Measurements from ENCODE around the gene ZNF496. TPM values are rescaled to one million over a fixed set of nuclear protein-coding genes. Genes with fewer than 3 reads are reported as not detected.

Gene ZNF496
- total and polyA plus RNA-seq, 7 experiments from 2014 or later: 9.2 to 25.1 (median 10.5) TPM

DNA sequence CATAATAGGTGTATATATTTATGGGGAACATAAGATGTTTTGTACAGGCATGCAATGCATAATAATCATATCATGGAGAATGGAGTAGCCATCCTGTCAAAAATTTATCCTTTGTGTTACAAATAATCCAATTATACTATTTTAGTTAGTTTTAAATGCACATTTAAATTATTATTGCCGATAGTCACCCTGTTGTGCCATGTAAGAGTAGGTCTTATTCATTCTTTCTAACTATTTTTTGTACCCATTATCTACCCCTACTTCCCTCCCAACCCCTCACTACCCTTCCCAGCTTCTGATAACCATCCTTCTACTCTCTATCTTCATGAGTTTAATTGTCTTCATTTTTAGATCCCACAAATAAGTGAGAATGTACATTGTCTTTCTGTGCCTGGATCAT lies 84.1 kb downstream of the ZNF496 start:
- Histone ChIP-seq H3K27me3 (ENCODE audit: control insufficient read depth in 2 of 2, insufficient read depth in 2 of 2, low read length in 2 of 2) (no peaks in the 10 kb centered on the region), H3K4me1 (ENCODE audit: control insufficient read depth in 2 of 2, insufficient read depth in 2 of 2, low read length in 2 of 2) (no peaks in the 10 kb centered on the region), H3K36me3 (ENCODE audit: control insufficient read depth in 2 of 3, insufficient read depth in 3 of 3, low read length in 3 of 3) (no peaks in the 10 kb centered on the region), H3K4me3 (ENCODE audit: low read length) (no peak overlapping the region), H3K27ac (ENCODE audit: low read depth, low read length) (no peak overlapping the region), H3K9me3 (ENCODE audit: control insufficient read depth in 2 of 3, low read length in 3 of 3) (peaks cover 0 to 8% (median 0%) of the 10 kb centered on the region in 3 experiments)
- DNase-seq (no peak), ATAC-seq (no peak)
- CTCF ChIA-PET: no interaction called here
- H3K36me3 Mint-ChIP-seq: peaks cover 0 to 21% (median 9%) of the 10 kb centered on the region in 5 donors
- H3K4me3 Mint-ChIP-seq: no peak overlapping the region
- peaks cover 14 to 65% (median 29%) of the 10 kb centered on the region in 11 donors for H3K9me3 Mint-ChIP-seq
- H3K4me1 Mint-ChIP-seq: no peaks in the 10 kb centered on the region
- H3K27me3 Mint-ChIP-seq: peaks cover 0 to 18% (median 10%) of the 10 kb centered on the region in 5 donors
- no peak overlapping the region for H3K27ac Mint-ChIP-seq
- intact Hi-C loops (cut with micrococcal nuclease): no loop called here
- POLR2A ChIA-PET: no interaction called here

Other genes with a start within 250 kb of the ZNF496 start
- 10 to 100 TPM in 3 of 5 experiments, 1 to 10 TPM in 2; 7.9 to 15.8 (median 11.5) TPM for gene ZNF669, start 227.5 kb downstream of the ZNF496 start, total RNA-seq
- gene ZNF669, start 227.5 kb downstream of the ZNF496 start, polyA plus RNA-seq: 10 to 100 TPM; 15.9 to 22.6 TPM
- gene ZNF124, start 159.8 kb downstream of the ZNF496 start, total RNA-seq: 10 to 100 TPM; 17.1 to 26.7 (median 23.3) TPM
- 10 to 100 TPM in 1 of 2 donors, 1 to 10 TPM in 1; 8.3 to 10.5 TPM for gene ZNF124, start 159.8 kb downstream of the ZNF496 start, polyA plus RNA-seq
- not detected for gene VN1R5, start 75.8 kb downstream of the ZNF496 start, total RNA-seq
- not detected for gene VN1R5, start 75.8 kb downstream of the ZNF496 start, polyA plus RNA-seq
- gene NLRP3, start 84.3 kb upstream of the ZNF496 start, total RNA-seq: 10 to 100 TPM in 2 of 5 experiments, 1 to 10 TPM in 2, under 1 TPM in 1; 0.70 to 90.6 (median 4.6) TPM
- 1 to 10 TPM; 1.4 to 4.6 TPM for gene NLRP3, start 84.3 kb upstream of the ZNF496 start, polyA plus RNA-seq
- not detected for gene OR2B11, start 126.2 kb upstream of the ZNF496 start, total RNA-seq
- under 1 TPM in 1 of 2 donors, not detected in 1; 0.12 TPM for gene OR2B11, start 126.2 kb upstream of the ZNF496 start, polyA plus RNA-seq
- gene OR2C3, start 204.6 kb upstream of the ZNF496 start, total RNA-seq: under 1 TPM in 1 of 5 experiments, not detected in 4; 0.05 TPM
- gene OR2C3, start 204.6 kb upstream of the ZNF496 start, polyA plus RNA-seq: not detected
- gene GCSAML, start 217.3 kb upstream of the ZNF496 start, total RNA-seq: 1 to 10 TPM in 2 of 5 experiments, under 1 TPM in 3; 0.08 to 9.5 (median 0.49) TPM
- gene GCSAML, start 217.3 kb upstream of the ZNF496 start, polyA plus RNA-seq: under 1 TPM in 1 of 2 donors, not detected in 1; 0.14 TPM